ENCODE data around the gene MAMDC2. TPM values are rescaled to one million over a fixed set of nuclear protein-coding genes. Genes with fewer than 3 reads are reported as not detected.

MAMDC2 gene
- total RNA-seq, 1 donor from 2014 or later = 76.7 TPM

- peaks cover 7% of the 10 kb centered on the region for H3K36me3 Mint-ChIP-seq (ENCODE audit: low read depth)
- H3K9me3 Mint-ChIP-seq (ENCODE audit: low read depth) = no peaks in the 10 kb centered on the region
- peak overlapping the region; percentile 8 for H3K4me3 Mint-ChIP-seq (ENCODE audit: unreplicated experiment)
- TF ChIP-seq CTCF (IDR thresholded peaks at IDR 0.05) = no peak
- DNase-seq (ENCODE audit: low spot score) = no peak
- peak overlapping the region; percentile 52 for H3K27ac Mint-ChIP-seq (ENCODE audit: unreplicated experiment)
- no peaks in the 10 kb centered on the region for H3K27me3 Mint-ChIP-seq (ENCODE audit: low read depth)
- H3K4me1 Mint-ChIP-seq (ENCODE audit: low read depth) = peaks cover 57% of the 10 kb centered on the region
These were observed 37.5 kb downstream of the MAMDC2 start for GRCh38 chr9:70081120-70081495.

- peaks cover 11% of the 10 kb centered on the region for H3K36me3 Mint-ChIP-seq (ENCODE audit: low read depth)
- no peaks in the 10 kb centered on the region for H3K9me3 Mint-ChIP-seq (ENCODE audit: low read depth)
- DNase-seq (ENCODE audit: low spot score) = no peak
- no peak overlapping the region for H3K4me3 Mint-ChIP-seq (ENCODE audit: unreplicated experiment)
- peaks cover 52% of the 10 kb centered on the region for H3K4me1 Mint-ChIP-seq (ENCODE audit: low read depth)
- H3K27me3 Mint-ChIP-seq (ENCODE audit: low read depth) = no peaks in the 10 kb centered on the region
- no peak for TF ChIP-seq CTCF (IDR thresholded peaks at IDR 0.05)
- peak overlapping the region; percentile 50 for H3K27ac Mint-ChIP-seq (ENCODE audit: unreplicated experiment)
These were observed 39.8 kb downstream of the MAMDC2 start for GRCh38 chr9:70083429-70083828.

- Mint-ChIP-seq H3K36me3 (ENCODE audit: low read depth) (peaks cover 7% of the 10 kb centered on the region), H3K27ac (ENCODE audit: unreplicated experiment) (no peak overlapping the region), H3K4me3 (ENCODE audit: unreplicated experiment) (no peak overlapping the region), H3K27me3 (ENCODE audit: low read depth) (no peaks in the 10 kb centered on the region), H3K4me1 (ENCODE audit: low read depth) (peaks cover 53% of the 10 kb centered on the region), H3K9me3 (ENCODE audit: low read depth) (no peaks in the 10 kb centered on the region)
- no peak for TF ChIP-seq CTCF (IDR thresholded peaks at IDR 0.05)
- no peak for DNase-seq (ENCODE audit: low spot score)
These were observed 41.6 kb downstream of the MAMDC2 start for GRCh38 chr9:70085241-70085640.

- no peak for TF ChIP-seq CTCF (IDR thresholded peaks at IDR 0.05)
- Mint-ChIP-seq H3K9me3 (ENCODE audit: low read depth) (no peaks in the 10 kb centered on the region), H3K4me3 (ENCODE audit: unreplicated experiment) (no peak overlapping the region), H3K27ac (ENCODE audit: unreplicated experiment) (peak overlapping the region; percentile 59), H3K4me1 (ENCODE audit: low read depth) (peaks cover 51% of the 10 kb centered on the region), H3K27me3 (ENCODE audit: low read depth) (no peaks in the 10 kb centered on the region), H3K36me3 (ENCODE audit: low read depth) (peaks cover 3% of the 10 kb centered on the region)
- no peak for DNase-seq (ENCODE audit: low spot score)
These were observed 47.5 kb downstream of the MAMDC2 start for GRCh38 chr9:70091103-70091502.

- Mint-ChIP-seq H3K9me3 (ENCODE audit: low read depth) (no peaks in the 10 kb centered on the region), H3K4me1 (ENCODE audit: low read depth) (peaks cover 47% of the 10 kb centered on the region), H3K36me3 (ENCODE audit: low read depth) (peaks cover 3% of the 10 kb centered on the region)
These were observed 47.9 kb downstream of the MAMDC2 start for GRCh38 chr9:70091572-70091971.

More at GRCh38 chr9:70091572-70091971, 47.9 kb downstream of the MAMDC2 start:
- Mint-ChIP-seq H3K4me3 (ENCODE audit: unreplicated experiment) (no peak overlapping the region), H3K27me3 (ENCODE audit: low read depth) (no peaks in the 10 kb centered on the region), H3K27ac (ENCODE audit: unreplicated experiment) (no peak overlapping the region)
- DNase-seq (ENCODE audit: low spot score) = no peak
- no peak for TF ChIP-seq CTCF (IDR thresholded peaks at IDR 0.05)
